ENCODE data around the gene COL9A2.

COL9A2 gene

DNA sequence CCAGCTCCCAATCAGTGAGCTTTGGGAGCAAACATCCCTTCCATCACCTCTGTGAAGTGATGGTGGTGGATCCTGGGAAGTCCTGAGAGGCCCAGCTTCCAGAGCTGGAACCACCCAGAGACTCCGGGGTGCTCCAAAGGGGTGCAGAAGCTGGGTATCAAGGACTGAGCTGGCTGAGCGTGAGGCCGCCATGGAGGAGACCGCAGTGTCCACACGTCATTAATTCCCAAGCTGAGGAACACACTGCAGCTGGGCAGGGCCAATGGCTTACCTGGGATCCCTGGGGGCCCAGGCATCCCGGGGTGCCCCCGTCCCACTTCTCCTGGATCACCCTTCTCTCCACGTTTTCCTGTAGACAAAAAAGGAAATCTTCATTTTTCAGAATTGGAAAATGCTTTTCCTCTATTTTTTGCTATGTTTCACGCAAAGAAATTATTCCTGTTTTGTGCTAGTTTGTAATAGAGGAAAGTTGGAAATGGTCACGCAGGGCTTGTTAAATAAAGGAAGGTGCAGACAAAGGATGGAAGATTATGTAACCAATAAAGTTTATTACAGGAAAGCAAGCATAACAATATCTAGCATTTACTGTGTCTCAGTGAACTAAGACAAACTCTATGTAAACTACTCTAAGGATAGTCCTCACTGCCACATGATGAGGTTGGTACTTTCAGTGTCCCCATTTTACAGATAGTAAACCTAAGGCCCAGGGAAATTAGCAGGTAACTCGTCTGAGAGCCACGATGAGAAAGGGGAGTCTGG is 15.4 kb downstream of the COL9A2 start:
- no peak for DNase-seq

DNA sequence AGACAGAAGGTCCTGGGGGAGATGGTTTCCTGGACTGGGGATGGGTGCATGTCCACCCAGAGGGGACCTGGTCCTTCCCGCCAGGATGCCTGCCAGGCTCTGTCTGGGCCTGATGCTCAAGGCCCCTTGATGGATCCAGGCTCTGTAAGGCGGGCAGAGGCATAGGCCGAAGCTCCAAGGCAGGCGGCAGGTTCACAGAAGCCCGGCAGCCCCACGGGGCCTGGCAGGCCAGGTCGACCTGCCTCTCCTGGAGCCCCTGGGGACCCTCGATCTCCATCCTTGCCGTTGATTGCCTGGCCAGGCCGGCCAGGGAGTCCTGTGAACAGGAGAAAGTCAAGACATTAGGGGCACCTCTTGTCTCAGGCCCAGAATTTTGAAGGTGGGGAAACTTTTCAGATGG is 16.0 kb downstream of the COL9A2 start:
- no peak for DNase-seq

DNA sequence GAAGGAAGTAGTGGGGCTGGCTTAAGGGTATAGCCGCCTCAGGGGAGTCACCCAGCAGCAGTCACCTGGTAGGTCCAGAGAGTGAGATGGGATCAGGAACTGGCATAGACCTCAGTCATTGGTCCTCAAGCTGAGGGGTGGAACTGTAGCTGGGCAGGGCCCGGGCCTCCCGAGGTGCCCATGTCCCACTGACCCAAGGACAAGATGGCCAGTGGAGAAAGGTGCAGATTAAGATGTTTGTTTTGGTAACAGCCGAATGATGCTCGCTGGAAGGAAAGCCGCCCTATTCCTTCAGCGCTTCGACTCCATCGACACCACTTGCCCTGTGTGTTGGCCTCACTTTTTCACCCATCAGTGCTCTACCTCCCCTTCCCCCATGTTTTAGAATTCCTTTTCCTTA is 16.4 kb downstream of the COL9A2 start:
- no peak for DNase-seq

DNA sequence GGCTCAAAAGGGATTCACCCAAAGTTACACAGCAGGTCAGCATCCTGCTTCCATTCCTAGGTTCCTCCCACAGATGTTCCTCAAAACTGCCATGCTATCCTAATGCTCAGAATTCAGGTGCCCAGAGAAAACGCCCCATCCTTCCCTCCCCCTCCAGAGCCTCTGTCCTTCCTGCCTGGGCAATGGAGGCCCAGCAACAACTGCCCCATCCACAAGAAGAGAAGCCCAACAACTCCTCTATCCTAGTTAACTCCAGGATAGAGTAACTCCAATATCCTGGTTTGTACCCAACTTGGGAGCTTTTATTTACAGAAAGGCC is 16.9 kb downstream of the COL9A2 start:
- no peak for DNase-seq

GRCh38 chr1:40299366-40300248 is 17.5 kb downstream of the COL9A2 start:
- DNase-seq, result no peak

DNA sequence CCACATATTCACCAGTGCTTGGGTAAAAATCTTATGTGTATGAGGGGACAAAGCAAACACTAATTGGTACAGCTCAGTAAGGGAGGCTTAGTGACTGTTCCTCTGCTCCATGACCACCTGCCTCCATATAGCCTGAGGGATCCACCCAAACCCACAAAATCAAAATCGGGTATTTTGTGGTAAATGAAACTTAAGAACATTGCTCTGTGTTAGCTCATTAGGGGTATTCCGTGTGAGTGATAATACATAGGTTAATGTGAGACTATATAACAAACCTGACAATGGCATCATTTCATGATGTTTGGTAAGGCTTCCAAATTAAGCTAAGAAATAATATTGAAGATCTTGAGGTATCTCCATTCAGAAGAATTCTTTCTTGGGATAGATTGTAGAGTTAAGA is 25.8 kb downstream of the COL9A2 start:
- no peak for DNase-seq

- DNase-seq, result no peak
These were observed 35.2 kb downstream of the COL9A2 start for GRCh38 chr1:40281853-40282252.

DNA sequence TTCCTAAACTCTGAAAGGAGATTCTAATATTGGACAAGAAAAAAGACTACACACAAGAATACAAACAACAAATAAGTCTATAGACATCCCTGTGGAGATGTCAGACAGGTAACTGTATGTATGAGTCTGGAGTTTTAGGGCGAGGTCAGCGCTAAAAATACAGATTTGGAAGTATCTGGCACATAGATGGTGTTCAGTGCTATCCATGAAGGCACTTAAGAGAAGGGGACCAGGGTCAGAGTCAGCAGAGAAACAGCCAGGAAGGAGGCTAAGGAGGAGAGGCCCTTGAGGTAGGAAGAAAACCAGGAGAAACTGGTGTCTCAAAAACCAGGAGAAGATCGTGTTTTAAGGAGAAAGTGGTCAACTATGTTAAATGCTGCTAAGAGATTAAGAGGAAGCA is 41.0 kb downstream of the COL9A2 start:
- DNase-seq, result no peak

GRCh38 chr1:40274331-40274730 is 42.8 kb downstream of the COL9A2 start:
- no peak for DNase-seq

DNA sequence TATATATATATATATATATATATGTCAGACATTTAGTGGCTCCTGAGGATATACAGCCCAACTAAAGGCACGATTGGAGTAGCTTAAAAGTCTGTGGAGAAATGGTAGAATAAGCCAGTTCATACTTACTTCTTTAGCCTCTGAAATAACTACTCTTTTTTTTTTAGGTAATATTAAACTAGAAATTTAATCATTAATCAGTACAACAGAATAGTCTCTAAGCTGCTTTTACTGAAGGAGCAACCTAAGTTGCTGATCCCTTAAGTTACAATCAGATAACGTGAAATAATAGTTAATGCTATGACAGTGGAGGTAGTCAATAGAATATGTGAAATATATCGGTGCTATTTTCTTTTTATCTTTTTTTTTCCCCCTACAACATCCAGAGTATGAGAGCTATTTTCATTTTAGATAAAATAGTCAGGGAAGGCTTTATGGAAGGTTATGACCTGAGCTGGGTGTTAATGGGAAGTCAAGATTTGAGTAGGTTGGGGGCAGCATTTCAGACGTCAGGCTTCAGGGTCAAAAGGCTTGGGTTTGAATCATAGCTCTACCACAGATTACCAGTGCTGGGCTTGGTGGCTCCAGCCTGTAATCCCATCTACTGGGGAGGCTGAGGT is 43.4 kb downstream of the COL9A2 start:
- no peak for DNase-seq

DNA sequence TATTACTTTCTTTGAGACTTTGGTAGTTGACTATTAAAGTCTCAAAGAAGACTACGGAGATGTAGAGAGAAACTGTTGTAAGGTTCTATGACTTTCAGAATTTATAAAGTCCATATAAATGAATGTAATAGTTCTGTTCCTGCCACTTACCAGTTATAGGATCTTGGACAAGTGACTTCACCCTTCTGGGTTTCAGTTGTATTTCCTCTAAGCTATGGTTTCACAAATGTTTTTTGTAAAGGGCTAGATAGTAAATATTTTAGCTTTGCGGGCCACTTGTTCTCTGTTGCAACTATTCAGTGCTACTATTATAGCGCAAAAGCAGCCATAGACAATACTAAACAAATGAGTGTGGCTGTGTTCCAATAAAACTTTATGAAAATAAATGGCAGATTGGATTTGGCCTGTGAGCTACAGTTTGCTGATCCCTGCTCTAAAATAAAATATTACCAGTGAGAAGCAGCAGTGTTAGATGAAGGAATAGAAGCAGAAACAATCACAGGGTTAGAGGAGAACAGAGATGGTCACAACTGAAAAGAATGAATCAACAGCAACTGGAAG is 44.4 kb downstream of the COL9A2 start:
- DNase-seq, result no peak

- DNase-seq, result no peak
These were observed 46.8 kb downstream of the COL9A2 start for GRCh38 chr1:40270152-40270834.

GRCh38 chr1:40268211-40268610 is 48.9 kb downstream of the COL9A2 start:
- DNase-seq, result no peak

GRCh38 chr1:40267767-40268187 is 49.3 kb downstream of the COL9A2 start:
- no peak for DNase-seq

DNA sequence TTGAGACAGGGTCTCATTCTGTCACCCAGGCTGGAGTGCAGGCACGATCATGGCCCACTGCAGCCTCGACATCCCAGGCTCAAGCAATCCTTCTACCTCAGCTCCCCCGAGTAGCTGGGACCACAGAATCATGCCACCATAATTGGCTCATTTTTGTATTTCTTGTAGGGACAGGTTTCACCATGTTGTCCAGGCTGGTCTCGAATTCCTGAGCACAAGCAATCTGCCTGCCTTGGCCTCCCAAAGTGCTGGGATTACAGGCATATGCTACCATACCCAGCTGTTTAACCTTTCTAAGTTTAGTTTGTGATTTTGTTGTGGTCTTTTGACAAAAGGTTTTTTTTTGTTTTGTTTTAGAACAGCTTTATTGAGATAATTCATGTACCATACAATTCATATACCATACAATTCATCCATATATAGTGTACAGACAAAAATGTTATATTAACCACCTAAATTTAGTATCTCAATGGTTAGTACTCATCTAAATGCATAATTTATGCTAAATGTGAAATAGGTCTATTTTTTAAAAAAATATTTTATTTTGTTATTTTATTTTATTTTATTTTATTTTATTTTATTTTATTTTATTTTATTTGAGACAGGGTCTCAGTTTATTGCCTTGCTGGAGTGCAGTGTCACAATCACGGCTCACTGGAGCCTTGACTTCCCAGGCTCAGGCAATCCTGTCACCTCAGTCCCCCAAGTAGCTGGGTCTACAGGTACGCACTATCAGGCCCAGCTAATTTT is 50.1 kb downstream of the COL9A2 start:
- DNase-seq, result no peak

- no peak for DNase-seq
These were observed 51.2 kb downstream of the COL9A2 start for GRCh38 chr1:40265919-40266318.

DNA sequence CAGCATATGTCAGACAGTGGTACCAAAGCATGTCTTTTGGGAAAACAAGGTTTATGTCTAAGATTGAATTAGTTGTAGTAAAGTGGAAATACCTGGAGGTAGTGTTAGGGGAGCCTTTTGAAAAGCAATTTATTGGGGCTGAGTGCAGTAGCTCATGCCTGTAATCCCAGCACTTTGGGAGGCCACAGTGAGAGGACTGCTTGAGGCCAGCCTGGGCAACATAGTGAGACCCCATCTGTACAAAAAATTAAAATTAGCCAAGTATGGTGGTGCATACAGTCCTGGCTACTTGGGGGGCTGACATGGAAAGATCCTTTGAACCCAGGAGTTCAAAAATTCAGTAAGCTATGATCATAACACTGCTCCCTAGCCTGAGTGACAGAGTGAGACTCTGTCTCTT is 51.8 kb downstream of the COL9A2 start:
- no peak for DNase-seq

DNA sequence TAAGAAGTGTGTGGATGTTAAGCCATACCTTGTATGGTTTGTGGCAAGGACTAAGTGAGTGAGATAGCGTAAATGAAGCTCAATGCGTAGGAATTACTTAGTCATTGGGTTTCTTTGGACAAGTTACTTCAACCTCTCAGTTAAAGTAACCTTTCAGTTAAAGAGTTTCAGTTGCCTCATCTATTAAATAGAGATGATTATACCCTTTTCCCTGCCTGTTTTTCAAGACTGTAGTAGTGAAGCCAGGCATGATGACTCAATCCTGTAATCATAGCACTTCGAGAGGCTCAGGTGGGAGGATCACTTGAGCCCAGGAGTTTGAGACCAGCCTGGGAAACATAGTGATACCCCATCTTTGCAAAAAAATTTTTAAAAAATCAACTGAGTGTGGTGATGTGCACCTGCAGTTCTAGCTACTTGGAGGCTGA is 52.7 kb downstream of the COL9A2 start:
- no peak for DNase-seq

DNA sequence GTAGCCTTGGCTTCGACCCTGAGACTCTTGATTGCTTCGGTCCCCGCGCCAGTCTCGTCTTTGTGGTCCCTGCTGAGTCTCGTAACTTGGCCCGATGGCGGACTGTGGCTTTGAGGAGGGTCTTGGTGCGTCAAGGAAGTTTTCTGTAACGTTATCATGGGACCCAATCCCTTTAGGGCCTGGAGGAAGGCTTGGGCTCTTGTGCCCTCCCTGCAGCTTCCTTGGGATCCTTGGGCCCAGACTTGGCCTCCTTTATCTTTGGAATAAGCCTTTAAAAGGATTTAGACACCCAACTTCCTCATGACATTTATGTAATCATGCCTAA is 58.7 kb downstream of the COL9A2 start:
- DNase-seq, result no peak

DNA sequence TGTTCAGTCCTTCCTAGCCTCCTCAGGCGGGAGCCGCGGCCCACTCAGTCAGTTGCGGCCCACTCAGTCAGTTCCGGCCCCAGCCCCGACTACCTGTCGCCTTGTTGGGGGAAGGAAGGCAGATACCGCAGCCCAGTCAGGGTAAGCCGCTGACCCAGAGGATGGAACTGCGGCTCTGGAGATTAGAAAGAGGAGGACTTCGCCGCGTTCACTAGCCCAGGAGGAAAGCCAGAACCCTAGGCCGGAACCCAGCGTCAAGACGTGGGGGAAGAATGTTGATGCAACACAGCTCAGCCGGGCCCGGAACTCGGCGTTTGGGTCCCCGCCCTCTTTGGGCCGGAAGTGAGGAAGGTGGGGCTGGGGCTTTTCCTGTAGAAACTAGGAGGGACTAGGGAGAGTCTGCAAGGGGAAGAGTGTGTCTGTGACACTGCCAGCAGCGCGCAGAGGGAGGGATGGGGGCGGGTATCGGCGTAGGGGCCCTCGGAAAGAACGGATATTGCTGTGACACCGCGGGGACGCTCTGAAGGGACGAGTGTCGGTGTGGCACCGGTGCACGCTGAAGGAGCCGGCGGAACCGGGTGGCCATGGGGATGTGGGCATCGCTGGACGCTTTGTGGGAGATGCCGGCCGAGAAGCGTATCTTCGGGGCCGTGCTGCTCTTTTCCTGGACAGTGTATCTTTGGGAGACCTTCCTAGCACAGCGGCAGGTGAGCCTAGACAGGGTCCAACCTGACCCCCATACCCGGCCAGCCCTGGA is 59.2 kb downstream of the COL9A2 start, which contains the start of gene ZMPSTE24:
TSS of gene ZMPSTE24 (plus strand) at position 549 of the 757 bp plus-strand sequence. CDS start at position 585, 36 bp downstream.
- peak; percentile 94 to 96 for DNase-seq

DNA sequence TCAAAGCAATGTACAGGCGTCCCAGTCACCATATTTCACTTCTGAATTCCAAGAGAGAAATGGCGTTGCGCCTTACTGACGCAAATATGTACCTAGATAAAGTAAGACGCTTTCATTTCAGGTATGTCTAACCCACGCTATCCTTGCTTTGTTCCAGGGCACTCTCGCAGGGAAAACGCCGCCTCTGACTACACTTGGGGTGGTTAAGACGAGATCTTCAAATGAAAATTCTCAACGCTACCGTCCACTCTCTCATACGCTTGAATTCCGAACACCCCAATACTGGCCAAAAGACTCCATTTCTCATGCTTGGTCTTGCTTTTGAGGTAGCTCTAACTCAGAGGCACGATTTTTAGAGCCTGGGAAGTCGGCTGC is 59.8 kb downstream of the COL9A2 start:
- DNase-seq, result peak; percentile 22 to 53
